B cell (primary cell): ENCODE data around the gene C17orf50.

Source experiments
- CTCF ChIP-seq: fragments of 200-600 bp; IDR thresholded peaks from one replicate; pipeline ENCODE4 v1.8.0; 2022; ENCODE audit warnings: antibody characterized with exemption, mild to moderate bottlenecking
- EZH2 ChIP-seq: IDR thresholded peaks from 2 replicates; pipeline ENCODE4 v1.6.1; 2012; ENCODE audit warnings: borderline replicate concordance, low read depth, mild to moderate bottlenecking, moderate library complexity, low read length; ENCODE audit not compliant: insufficient read depth, poor library complexity, severe bottlenecking

GRCh38 chr17:35760587-35760986, at the start of gene C17orf50:
- TF ChIP-seq CTCF (no peak), EZH2 (no peak)
